Stimulated activated CD4-positive, alpha-beta T cell treated with anti-CD3 and anti-CD28 coated beads, Interleukin-1b, Interleukin-23, amount 100 ng/mL, for 24 hours (primary cell): ENCODE results near the gene PRKD1.
"Not testable (repeated sequence)": the region's sequence is repeated elsewhere in the genome, so short reads cannot be mapped to it uniquely, and the experiment has no call there.

Source experiments
- DNase-seq, 4 experiments: peaks; one replicate each; pipeline ENCODE4 v3.0.0-alpha.2; 2020; ENCODE audit warnings: low read depth in 4 of 4, low spot score in 1 of 4

PRKD1 gene

GRCh38 chr14:29745863-29746262, 181.8 kb downstream of the PRKD1 start:
- no peak for DNase-seq

GRCh38 chr14:29743531-29743930, 184.1 kb downstream of the PRKD1 start:
- no peak for DNase-seq

GRCh38 chr14:29741909-29742401, 185.7 kb downstream of the PRKD1 start:
- DNase-seq = no peak

- no peak for DNase-seq
Observed at GRCh38 chr14:29740491-29740890, 187.2 kb downstream of the PRKD1 start.

GRCh38 chr14:29738950-29739349, 188.7 kb downstream of the PRKD1 start:
- DNase-seq = no peak

GRCh38 chr14:29738056-29738455, 189.6 kb downstream of the PRKD1 start:
- DNase-seq = no peak

- DNase-seq = no peak
Observed at GRCh38 chr14:29735459-29735858, 192.2 kb downstream of the PRKD1 start.

- no peak for DNase-seq
Observed at GRCh38 chr14:29734732-29735131, 192.9 kb downstream of the PRKD1 start.

- not testable (repeated sequence) for DNase-seq
Observed at GRCh38 chr14:29726560-29727331, 200.9 kb downstream of the PRKD1 start.

GRCh38 chr14:29724991-29725390, 202.7 kb downstream of the PRKD1 start:
- DNase-seq = no peak

GRCh38 chr14:29722831-29723230, 204.8 kb downstream of the PRKD1 start:
- DNase-seq = no peak

GRCh38 chr14:29721586-29721985, 206.1 kb downstream of the PRKD1 start:
- no peak for DNase-seq

- DNase-seq = no peak
Observed at GRCh38 chr14:29717901-29718300, 209.7 kb downstream of the PRKD1 start.

- no peak for DNase-seq
Observed at GRCh38 chr14:29716150-29716549, 211.5 kb downstream of the PRKD1 start.

GRCh38 chr14:29712601-29713000, 215.0 kb downstream of the PRKD1 start:
- no peak for DNase-seq

- DNase-seq = no peak
Observed at GRCh38 chr14:29710015-29710414, 217.6 kb downstream of the PRKD1 start.

- no peak for DNase-seq
Observed at GRCh38 chr14:29709490-29709889, 218.2 kb downstream of the PRKD1 start.

- DNase-seq = no peak
Observed at GRCh38 chr14:29706700-29707099, 220.9 kb downstream of the PRKD1 start.

- no peak for DNase-seq
Observed at GRCh38 chr14:29705801-29706200, 221.8 kb downstream of the PRKD1 start.

GRCh38 chr14:29689597-29689996, 238.1 kb downstream of the PRKD1 start:
- DNase-seq = not testable (repeated sequence)

- no peak for DNase-seq
Observed at GRCh38 chr14:29687866-29688265, 239.8 kb downstream of the PRKD1 start.

GRCh38 chr14:29687071-29687765, 240.4 kb downstream of the PRKD1 start:
- DNase-seq = no peak
